ENCODE results near the gene MRM3.

- TF ChIP-seq CTCF (IDR thresholded peaks at IDR 0.05; ENCODE audit: insufficient read depth, low read depth, low read length) = no peak
- no peak for TF ChIP-seq EZH2 (IDR thresholded peaks at IDR 0.05; ENCODE audit: insufficient read depth, low read length)
These were observed 13.1 kb downstream of the MRM3 start for GRCh38 chr17:795276-795675.
